Body of pancreas (tissue), 4 donors: Measurements from ENCODE around the gene LORICRIN.

ENCODE experiments used
- CTCF ChIP-seq, 7 experiments: fragments of 450-650 bp in 4 of 7; fragments of 200-600 bp in 3 of 7; sonication (generic) in 3 of 7; IDR thresholded peaks; one replicate each; pipeline ENCODE4 v1.5.1; 2016 to 2019; ENCODE audit warnings: antibody characterized with exemption in 7 of 7
- POLR2A ChIP-seq, 3 donors: fragments of 450-650 bp; IDR thresholded peaks; one replicate each; pipeline ENCODE4 v1.6.1; 2016; ENCODE audit warnings: antibody characterized with exemption in 3 of 3, mild to moderate bottlenecking in 2 of 3

GRCh38 chr1:153292740-153293479 lies 33.4 kb downstream of the LORICRIN start:
- TF ChIP-seq CTCF (IDR thresholded peaks at IDR 0.05) = no peak
- no peak for TF ChIP-seq POLR2A (IDR thresholded peaks at IDR 0.05)
